Measurements from ENCODE around the gene PRR14.
"Not testable (repeated sequence)": the region's sequence is repeated elsewhere in the genome, so short reads cannot be mapped to it uniquely, and the experiment has no call there.

- TF ChIP-seq, protein P1, sequence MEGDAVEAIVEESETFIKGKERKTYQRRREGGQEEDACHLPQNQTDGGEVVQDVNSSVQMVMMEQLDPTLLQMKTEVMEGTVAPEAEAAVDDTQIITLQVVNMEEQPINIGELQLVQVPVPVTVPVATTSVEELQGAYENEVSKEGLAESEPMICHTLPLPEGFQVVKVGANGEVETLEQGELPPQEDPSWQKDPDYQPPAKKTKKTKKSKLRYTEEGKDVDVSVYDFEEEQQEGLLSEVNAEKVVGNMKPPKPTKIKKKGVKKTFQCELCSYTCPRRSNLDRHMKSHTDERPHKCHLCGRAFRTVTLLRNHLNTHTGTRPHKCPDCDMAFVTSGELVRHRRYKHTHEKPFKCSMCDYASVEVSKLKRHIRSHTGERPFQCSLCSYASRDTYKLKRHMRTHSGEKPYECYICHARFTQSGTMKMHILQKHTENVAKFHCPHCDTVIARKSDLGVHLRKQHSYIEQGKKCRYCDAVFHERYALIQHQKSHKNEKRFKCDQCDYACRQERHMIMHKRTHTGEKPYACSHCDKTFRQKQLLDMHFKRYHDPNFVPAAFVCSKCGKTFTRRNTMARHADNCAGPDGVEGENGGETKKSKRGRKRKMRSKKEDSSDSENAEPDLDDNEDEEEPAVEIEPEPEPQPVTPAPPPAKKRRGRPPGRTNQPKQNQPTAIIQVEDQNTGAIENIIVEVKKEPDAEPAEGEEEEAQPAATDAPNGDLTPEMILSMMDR (IDR thresholded peaks at IDR 0.05; ENCODE audit: poor library complexity): not testable (repeated sequence)
- not testable (repeated sequence) for TF ChIP-seq EZH2 (IDR thresholded peaks at IDR 0.05; ENCODE audit: borderline replicate concordance)
Measured at GRCh38 chr16:30637139-30637538, 13.6 kb upstream of the PRR14 start.
